HG02798 (cell line): Measurements from ENCODE around the gene MCM5.
"Not testable (repeated sequence)": the region's sequence is repeated elsewhere in the genome, so short reads cannot be mapped to it uniquely, and the experiment has no call there.

Experiments
- ATAC-seq: cut with Tn5 transposase; IDR thresholded peaks from one replicate; pipeline ENCODE4 v1.9.1; 2021; ENCODE audit warnings: mild to moderate bottlenecking; ENCODE audit not compliant: unreplicated experiment, poor library complexity

MCM5 gene

DNA sequence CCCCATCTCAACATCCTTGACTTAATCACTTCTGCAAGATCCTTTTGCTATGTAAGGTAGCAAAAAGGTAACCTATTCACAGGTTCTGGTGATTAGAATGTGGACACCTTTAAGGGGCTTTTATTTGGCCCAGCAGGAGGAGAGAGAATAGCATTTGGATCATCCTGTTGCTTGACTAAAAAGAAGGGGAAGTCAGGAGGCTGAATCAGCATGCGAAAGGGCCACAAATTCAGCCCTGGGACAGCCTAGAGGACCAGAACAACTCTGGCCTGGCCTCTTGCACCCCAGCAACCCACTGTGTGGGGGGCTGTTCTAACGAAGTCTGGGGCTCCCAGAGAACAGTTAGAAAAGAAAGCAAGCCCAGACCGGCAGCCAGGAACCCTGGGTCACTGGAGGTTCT lies 22.2 kb upstream of the MCM5 start:
- ATAC-seq: no peak

DNA sequence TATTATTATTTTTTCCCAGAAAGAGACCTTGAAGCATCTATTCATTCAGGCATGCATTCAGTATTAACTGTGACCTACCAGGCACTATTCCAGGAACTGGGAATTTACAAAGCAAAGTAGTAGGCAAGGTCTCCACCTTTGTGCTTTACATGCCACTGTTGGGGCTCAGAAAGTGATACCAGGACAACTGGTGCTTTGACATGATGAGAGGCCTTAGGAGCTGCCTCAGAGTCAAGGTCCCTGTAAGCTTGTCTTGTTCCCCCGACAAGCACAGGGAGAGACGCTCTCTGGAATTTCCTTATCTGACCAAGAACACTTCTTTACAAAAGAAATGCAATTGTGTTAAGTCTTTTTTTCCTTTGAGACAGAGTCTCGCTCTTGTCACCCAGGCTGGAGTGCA lies 21.3 kb upstream of the MCM5 start:
- ATAC-seq: no peak

DNA sequence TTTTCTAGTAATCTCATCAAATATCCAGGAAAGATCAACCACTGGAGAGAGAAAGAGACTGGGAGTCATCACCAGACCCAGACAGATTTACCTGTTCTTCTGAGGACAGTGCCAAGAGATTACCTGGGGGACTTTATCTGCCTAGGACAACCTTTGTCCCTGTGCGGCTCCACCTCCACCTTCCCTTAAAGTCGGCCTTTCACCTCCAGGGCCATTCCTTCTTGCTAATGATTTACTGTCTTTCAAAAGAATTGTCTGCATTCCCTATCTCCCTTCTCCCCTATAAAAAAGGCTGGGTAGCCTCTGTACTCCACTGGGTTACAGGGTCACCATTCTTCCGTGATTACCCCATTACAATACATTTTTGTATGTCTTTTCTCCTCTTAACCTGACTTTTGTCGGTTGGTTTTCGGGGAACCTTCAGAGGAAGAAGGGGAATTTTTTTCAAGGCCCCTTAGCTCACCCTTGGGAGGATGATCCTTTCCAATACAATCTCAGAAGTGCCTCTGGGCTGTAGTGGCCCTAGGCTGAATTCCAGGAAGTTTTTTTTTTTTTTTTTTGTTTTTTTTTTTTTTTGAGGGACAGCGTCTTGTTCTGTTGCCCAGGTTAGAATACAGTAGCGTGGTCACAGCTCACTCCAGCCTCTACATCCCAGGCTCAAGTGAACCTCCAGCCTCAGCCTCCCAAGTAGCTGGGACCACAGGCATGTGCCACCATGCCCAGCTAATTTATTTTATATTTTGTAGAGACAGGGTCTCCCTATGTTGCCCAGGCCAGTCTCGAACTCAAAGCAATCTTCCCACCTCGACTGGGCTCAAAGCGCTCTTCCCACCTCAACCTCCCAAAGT lies 20.6 kb upstream of the MCM5 start:
- no peak for ATAC-seq

DNA sequence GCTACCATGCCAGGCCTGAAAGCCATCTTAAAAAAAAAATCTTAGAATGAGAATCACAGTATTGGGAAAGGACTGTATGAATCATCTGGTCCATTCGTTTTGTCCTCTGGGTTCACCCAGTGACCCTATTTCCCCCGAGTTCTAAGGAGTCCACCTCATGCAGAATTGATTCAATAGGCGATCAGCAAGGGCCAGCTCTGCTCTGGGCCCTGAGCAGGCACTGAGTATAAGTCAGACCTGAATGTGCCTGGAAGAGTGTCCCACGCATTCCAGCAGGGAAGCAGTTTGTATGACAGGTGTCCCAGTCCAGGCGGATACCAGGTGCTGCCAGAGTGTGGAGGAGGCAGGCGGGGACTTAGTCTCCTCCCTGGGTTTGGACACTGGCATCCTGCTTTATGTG lies 19.9 kb upstream of the MCM5 start:
- ATAC-seq: no peak

DNA sequence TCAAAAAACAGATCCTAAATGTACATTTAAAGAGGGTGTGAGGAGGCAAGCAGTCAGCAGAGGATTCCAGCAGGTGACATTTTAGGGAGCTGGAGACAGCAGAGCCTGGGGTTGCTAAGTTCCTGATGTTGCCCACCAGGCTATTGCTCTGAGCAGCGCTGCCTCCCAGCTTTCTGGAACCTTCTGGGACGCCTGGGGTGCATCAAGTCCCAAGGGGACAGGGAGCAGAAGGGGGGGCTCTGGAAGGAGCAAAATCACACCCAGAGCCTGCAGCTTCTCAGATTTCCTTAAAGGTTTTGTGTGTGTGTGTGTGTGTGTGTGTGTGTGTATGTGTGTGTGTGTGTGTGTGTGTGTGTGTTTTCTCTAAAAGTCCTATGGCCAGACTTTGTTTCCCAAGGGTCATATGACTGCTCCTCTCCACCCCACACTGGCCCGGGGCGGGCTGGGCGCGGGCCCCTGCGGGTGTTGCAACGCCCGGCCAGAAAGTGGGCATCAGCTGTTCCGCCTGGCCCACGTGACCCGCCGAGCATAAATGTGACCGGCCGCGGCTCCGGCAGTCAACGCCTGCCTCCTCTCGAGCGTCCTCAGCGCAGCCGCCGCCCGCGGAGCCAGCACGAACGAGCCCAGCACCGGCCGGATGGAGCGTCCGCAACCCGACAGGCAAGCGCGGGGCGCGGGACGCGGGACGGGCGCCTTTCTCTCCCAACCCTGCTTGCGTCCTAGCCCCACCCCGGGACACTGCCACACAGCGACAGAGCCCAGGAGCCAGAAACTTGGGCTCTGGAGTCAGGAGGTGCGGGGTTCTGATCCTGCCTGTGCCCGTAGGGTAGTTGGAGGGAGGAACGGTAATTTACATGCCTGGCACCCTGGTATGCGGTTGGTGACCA lies 19.2 kb upstream of the MCM5 start, which contains the start of gene HMOX1:
TSS of gene HMOX1 (plus strand) at position 560 of the 887 bp plus-strand sequence. CDS start at position 638, 78 bp downstream.
- peak; percentile 79 for ATAC-seq

DNA sequence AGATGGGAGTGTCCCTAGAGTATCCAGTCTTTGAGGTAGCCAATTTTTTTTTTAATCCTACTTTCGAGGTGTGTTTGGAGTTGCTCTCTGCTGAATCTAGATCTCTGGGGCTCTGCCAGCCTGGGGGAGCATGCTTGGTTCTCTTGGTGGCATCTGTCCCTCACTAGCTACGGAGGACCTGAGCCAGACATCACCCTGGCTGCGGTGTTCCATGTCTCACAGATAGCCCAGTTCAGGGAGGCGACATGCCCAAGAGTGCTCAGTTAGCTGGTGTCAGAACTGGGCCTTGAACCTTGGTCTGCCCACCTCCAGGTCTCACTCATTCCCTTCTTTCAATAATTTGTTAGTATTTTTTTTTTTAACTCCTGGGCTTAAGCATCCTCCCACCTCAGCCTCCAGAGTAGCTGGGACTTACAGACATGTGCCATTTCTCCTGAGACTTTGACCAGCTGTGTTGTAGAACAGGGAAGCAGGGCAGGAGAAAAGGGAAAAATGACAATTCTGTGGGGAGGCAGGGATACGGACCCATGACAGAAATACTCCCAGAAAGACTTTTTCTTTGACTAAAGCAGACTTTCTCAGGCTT lies 18.4 kb upstream of the MCM5 start:
- no peak for ATAC-seq

DNA sequence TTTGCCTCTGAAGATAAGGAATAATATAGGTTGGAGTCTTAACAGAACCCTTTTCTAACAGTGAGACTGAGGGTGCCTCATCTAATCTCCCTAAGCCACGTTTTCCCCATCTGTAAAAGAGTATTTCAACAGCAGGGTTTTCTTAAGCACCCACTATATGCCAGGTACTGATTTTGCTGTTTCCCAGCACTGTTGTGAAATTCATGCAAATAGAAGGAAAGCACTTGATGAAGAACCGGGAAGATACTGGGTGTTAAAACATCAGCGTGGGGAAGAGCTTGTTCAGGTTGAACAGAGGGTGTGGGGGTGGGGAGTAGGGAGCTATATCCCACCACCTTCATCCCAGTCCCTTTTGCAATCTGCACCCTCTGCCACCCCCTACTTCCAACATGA lies 16.3 kb upstream of the MCM5 start:
- no peak for ATAC-seq

DNA sequence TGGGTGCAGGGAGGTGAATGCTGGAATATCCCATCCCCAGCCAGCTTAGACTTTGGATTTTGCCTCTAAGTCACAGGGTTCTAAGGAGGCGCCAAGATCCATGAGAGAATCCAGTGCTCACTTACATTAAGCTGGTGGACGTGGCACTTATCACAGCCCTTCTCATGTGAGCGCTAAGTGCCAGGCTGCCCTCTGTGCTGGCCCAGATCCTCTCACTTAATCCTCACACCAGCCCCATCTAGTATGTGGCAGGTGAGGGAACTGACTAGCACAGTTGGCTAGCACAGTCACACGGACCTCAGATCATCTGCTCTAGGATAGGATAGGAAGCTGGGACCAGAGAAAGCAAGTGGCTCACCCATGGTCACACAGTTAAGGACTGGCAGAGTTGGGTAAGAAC lies 15.4 kb upstream of the MCM5 start:
- ATAC-seq: no peak

DNA sequence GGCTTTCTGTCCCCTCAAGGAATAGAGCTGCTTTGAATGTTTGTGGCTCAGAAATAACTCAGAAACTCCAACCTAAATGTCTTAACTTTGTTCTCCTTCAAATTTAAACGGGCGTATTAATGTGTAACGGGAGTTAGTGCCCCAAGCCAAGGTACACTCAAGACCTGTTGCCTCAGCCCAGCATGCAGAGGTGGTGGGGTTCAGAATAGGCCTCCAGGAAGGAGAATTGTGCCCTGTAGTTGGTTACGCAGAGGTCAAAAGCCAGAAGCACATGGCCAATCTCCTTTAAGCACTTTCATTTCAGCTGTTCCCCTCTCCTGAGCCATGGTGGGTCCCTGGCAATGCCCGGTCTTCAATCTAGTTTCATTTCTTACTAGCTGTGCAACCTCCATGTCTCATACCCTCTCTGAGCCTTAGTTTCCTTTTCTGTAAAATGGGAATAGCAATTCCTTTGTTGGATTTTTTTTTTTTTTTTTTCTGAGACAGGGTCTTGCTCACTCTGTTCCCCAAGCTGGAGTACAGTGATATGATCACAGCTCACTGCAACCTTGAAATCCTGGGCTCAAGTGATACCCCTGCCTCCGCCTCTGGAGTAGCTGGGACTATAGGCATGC lies 14.9 kb upstream of the MCM5 start:
- ATAC-seq: no peak

DNA sequence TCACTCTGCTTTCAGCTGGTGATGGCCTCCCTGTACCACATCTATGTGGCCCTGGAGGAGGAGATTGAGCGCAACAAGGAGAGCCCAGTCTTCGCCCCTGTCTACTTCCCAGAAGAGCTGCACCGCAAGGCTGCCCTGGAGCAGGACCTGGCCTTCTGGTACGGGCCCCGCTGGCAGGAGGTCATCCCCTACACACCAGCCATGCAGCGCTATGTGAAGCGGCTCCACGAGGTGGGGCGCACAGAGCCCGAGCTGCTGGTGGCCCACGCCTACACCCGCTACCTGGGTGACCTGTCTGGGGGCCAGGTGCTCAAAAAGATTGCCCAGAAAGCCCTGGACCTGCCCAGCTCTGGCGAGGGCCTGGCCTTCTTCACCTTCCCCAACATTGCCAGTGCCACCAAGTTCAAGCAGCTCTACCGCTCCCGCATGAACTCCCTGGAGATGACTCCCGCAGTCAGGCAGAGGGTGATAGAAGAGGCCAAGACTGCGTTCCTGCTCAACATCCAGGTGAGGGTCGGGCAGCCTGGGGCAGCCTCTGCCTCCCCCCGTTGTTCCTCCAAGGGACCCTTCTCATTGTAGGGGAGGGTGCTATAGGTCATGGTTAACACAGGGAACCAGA lies 13.2 kb upstream of the MCM5 start:
- ATAC-seq: no peak

DNA sequence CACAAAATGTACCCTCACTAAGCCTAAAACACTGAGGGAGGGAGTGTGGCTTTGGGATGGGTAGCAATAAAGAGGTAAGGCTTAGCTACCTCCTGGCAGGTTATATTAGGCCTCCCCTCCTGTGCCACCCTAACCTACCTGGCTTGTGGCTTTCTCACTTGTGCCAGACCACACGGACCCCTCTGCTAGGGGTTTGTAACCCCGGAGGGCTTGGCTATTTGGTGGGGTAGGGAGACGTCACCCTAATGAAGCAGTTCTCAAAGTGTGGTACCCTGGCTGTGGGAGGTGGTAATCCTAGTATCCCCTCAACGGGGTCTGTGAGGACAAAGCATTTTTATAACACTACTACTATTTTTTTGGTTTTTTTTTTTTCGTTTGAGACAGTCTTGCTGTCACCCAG lies 9.0 kb upstream of the MCM5 start:
- ATAC-seq: no peak

DNA sequence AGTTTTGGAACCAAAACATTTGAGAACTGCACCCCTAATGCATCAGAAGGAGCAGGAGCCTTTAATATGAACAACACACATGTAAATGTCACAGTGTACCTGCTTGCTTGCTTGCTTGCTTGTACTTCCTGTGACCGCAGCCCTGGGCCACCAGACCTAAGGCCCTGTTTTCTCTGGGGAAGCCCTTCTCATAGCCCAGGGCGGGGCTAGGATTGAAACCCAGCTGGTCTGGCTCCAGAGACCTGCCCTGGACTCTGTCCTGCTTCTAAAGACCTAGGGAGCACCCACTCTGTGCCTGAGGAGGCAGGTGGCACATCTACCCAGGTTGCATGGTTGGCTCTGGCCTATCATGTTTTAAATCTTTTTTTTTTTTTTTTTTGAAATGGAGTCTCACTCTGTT lies 7.6 kb upstream of the MCM5 start:
- ATAC-seq: no peak

DNA sequence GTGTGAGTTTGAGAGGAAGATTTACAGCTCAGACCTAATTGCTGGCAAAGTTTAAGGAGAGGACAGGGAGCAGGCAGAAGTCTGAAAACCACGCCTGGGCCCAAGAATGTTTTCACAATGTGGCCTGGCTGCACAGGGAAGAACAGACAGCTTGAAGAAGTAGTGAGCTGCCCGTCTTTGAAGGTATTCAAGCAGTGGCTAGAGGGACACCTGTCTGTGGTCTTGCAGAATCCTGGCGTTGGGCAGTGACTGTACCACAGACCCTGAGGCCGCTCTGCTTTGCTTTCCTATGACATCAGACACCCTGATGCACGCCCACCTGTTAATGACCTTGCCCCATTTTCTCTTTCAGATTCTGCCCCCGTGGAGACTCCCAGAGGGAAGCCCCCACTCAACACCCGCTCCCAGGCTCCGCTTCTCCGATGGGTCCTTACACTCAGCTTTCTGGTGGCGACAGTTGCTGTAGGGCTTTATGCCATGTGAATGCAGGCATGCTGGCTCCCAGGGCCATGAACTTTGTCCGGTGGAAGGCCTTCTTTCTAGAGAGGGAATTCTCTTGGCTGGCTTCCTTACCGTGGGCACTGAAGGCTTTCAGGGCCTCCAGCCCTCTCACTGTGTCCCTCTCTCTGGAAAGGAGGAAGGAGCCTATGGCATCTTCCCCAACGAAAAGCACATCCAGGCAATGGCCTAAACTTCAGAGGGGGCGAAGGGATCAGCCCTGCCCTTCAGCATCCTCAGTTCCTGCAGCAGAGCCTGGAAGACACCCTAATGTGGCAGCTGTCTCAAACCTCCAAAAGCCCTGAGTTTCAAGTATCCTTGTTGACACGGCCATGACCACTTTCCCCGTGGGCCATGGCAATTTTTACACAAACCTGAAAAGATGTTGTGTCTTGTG lies 6.6 kb upstream of the MCM5 start:
- ATAC-seq: no peak

DNA sequence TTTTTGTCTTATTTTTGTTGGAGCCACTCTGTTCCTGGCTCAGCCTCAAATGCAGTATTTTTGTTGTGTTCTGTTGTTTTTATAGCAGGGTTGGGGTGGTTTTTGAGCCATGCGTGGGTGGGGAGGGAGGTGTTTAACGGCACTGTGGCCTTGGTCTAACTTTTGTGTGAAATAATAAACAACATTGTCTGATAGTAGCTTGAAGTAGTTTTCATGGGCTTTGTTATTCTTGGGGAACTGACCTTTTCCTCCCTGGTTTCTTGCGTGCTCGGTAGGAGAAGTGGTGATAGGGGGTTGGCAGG lies 6.0 kb upstream of the MCM5 start:
- ATAC-seq: no peak

DNA sequence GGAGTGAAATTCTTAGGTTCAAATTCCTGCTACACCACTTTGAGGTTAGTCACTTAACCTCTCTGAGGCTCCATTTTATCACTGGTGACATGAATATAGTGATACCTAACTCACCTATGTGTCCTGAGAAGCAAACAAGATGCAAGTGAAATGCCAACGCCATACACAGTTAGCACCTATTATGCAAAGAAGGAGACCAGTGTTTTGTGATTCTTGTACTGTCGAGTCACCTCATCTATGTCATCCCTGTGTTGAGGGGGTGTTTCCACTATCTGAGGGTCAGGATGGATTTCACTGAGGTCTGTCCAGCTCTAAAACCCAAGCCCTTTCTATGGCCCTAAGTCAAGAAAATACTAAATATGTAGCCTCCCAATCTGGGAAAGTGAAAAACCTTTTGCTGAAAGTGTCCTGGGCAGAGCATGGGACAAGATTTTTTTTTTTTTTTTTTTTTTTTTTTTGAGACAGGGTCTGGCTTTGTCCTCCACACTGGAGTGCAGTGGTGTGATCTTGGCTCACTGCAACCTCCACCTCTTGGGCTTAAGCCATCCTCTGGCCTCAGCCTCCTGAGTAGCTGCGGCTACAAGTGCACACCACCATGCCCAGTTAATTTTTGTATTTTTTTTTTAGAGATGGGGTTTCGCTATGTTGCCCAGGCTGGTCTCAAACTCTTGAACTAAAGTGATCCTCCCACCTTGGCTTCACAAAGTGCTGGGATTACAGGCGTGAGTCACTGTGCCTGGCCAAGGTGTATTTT lies 5.0 kb upstream of the MCM5 start:
- no peak for ATAC-seq

DNA sequence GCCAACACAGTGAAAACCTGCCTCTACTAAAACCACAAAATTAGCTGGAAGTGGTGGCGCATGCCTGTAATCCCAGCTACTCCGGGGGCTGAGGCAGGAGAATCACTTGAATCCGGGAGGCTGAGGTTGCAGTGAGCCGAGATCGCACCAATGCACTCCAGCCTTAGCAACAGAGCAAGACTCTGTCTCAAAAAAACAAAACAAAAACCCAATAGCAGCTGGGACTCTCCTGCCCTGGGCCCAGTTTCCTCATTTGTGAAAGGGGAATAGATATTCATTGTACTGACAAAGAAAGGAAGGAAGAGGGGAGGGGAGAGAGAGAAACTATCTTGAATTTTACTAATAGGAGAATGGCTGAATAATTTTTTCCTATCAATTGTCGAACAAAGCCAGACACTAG lies 3.3 kb upstream of the MCM5 start:
- not testable (repeated sequence) for ATAC-seq

DNA sequence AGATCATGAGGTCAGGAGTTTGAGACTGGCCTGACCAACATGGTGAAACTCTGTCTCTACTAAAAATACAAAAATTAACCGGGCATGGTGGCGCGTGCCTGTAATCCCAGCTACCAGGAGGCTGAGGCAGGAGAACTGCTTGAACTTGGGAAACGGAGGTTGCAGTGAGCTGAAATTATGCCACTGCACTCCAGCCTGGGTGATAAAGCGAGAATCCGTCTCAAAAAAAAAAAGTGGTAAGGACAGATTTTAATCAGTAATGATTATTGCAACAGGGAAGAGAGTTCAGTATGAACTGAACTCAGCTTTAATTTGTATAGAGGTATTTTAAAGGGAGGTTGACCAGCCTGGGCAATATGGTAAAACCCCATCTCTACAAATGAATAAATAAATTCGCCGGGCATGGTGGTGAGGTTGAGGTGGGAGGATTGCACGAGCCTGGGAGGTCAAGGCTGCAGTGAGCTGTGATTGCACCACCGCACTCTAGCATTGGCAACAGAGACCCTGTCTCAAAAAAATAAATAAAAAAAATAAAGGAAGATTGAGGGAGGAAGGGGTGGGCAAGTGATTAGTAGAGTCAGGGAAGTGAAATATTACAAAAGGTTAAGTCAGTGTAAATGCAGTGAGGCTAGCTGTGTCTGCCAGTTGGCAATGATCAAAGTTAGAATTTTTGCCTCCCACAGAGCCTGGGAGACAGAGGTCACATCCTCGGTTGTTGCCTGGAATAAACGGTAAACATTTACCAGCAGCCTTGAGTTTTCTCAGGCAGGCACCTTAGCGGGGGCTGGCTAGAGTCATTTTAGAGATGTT lies 2.6 kb upstream of the MCM5 start:
- ATAC-seq: no peak

DNA sequence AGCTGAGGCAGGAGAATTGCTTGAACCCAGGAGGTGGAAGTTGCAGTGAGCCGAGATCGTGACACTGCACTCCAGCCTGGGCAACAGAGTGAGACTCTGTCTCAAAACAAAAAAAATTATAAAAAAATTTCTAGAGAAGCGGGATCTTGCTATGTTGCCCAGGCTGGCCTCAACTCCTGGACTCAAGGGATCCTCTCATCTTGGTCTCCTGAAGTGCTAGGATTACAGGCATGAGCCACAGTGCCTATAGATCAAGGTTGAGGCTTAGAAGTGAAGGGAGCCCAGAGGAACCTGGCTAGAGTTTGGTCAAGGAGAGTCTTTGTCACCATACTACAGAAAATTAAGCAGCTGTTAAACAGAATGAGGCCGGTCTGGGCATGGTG lies 1.4 kb upstream of the MCM5 start:
- no peak for ATAC-seq
